Measurements from ENCODE around the gene OVCA2. TPM values are rescaled to one million over a fixed set of nuclear protein-coding genes. Genes with fewer than 3 reads are reported as not detected.

Gene OVCA2
- total and polyA plus RNA-seq, 3 experiments from 2014 or later = 54.2 to 60.0 (median 56.2) TPM

GRCh38 chr17:2063261-2064146, 21.7 kb downstream of the OVCA2 start:
- no peak overlapping the region for H3K4me3 ChIP-seq (ENCODE audit: low read length)
- POLR2A ChIA-PET = interaction anchor here (1.1 kb wide), 1 partner anchor 7 kb away, joined by 3 read pairs; no protein-coding TSS in a partner anchor
- Mint-ChIP-seq H3K4me1 (peaks cover 20 to 90% (median 32%) of the 10 kb centered on the region in 3 donors), H3K27ac (peak overlapping the region in 7 of 8 donors; percentile 33 to 88 (median 61)), H3K36me3 (peaks cover 0 to 75% (median 5%) of the 10 kb centered on the region in 3 donors), H3K9me3 (no peaks in the 10 kb centered on the region), H3K4me3 (peak overlapping the region in 1 of 7 donors; percentile 53), H3K27me3 (peaks cover 0 to 5% of the 10 kb centered on the region in 2 donors)
- no peak overlapping the region for H3K27ac ChIP-seq (ENCODE audit: low read depth, low read length)
- DNase-seq = peak in 1 of 5 donors; percentile 68
- no peaks in the 10 kb centered on the region for H3K27me3 ChIP-seq (ENCODE audit: insufficient read depth, low read length, poor library complexity, severe bottlenecking)
- peaks cover 21% of the 10 kb centered on the region for H3K36me3 ChIP-seq (ENCODE audit: insufficient read depth, low read length)
- no peaks in the 10 kb centered on the region for H3K9me3 ChIP-seq (ENCODE audit: low read length)
- peaks cover 14% of the 10 kb centered on the region for H3K4me1 ChIP-seq (ENCODE audit: insufficient read depth, low read length)
- CTCF ChIA-PET = interaction anchor here (1.2 to 5.2 kb wide), 4 partner anchors 9 to 182 kb away, joined by 3 to 23 read pairs (median 4); no protein-coding TSS in a partner anchor

DNA sequence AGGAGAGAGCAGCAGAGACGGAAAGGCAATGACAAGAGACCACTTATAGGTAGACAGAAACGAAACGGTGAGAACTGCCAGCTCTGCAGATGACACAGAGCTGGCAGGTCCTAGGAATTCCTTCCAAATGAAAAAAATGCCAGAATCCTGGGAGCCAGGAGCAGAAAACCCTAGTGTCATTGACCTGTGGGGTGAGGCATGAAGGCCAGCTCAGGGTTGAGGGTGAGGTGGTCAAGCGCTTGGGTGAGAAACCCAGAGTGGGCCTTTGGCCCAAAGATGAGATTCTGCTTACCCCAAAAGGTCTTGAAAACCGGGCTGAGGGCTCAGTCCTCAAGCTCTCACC, 22.3 kb downstream of the OVCA2 start:
- Histone ChIP-seq H3K27ac (ENCODE audit: low read depth, low read length) (no peak overlapping the region), H3K27me3 (ENCODE audit: insufficient read depth, low read length, poor library complexity, severe bottlenecking) (no peaks in the 10 kb centered on the region), H3K9me3 (ENCODE audit: low read length) (no peaks in the 10 kb centered on the region), H3K4me3 (ENCODE audit: low read length) (no peak overlapping the region), H3K36me3 (ENCODE audit: insufficient read depth, low read length) (peaks cover 21% of the 10 kb centered on the region), H3K4me1 (ENCODE audit: insufficient read depth, low read length) (peaks cover 20% of the 10 kb centered on the region)
- H3K4me3 Mint-ChIP-seq = peak overlapping the region in 1 of 7 donors; percentile 53
- H3K27ac Mint-ChIP-seq = peak overlapping the region in 5 of 8 donors; percentile 51 to 89 (median 68)
- H3K36me3 Mint-ChIP-seq = peaks cover 0 to 80% (median 8%) of the 10 kb centered on the region in 3 donors
- CTCF ChIA-PET = interaction anchor here (1.0 to 5.2 kb wide), 5 partner anchors 10 to 181 kb away, joined by 3 to 23 read pairs (median 3); no protein-coding TSS in a partner anchor
- no peak for DNase-seq
- peaks cover 0 to 5% of the 10 kb centered on the region in 2 donors for H3K27me3 Mint-ChIP-seq
- POLR2A ChIA-PET = interaction anchor here (0.6 to 1.1 kb wide), 2 partner anchors 8 to 17 kb away, joined by 3 read pairs; no protein-coding TSS in a partner anchor
- no peaks in the 10 kb centered on the region for H3K9me3 Mint-ChIP-seq
- peaks cover 26 to 96% (median 38%) of the 10 kb centered on the region in 3 donors for H3K4me1 Mint-ChIP-seq

- Mint-ChIP-seq H3K4me3 (peak overlapping the region in 5 of 7 donors; percentile 2 to 81 (median 32)), H3K27me3 (peaks cover 0 to 4% of the 10 kb centered on the region in 2 donors), H3K27ac (peak overlapping the region in 6 of 8 donors; percentile 26 to 89 (median 84)), H3K36me3 (peaks cover 0 to 78% (median 8%) of the 10 kb centered on the region in 3 donors), H3K4me1 (peaks cover 25 to 97% (median 40%) of the 10 kb centered on the region in 3 donors), H3K9me3 (no peaks in the 10 kb centered on the region)
- Histone ChIP-seq H3K27ac (ENCODE audit: low read depth, low read length) (no peak overlapping the region), H3K36me3 (ENCODE audit: insufficient read depth, low read length) (peaks cover 21% of the 10 kb centered on the region), H3K4me1 (ENCODE audit: insufficient read depth, low read length) (peaks cover 20% of the 10 kb centered on the region), H3K9me3 (ENCODE audit: low read length) (no peaks in the 10 kb centered on the region), H3K27me3 (ENCODE audit: insufficient read depth, low read length, poor library complexity, severe bottlenecking) (no peaks in the 10 kb centered on the region), H3K4me3 (ENCODE audit: low read length) (no peak overlapping the region)
- CTCF ChIA-PET = interaction anchor here (1.0 to 5.2 kb wide), 6 partner anchors 10 to 218 kb away, joined by 3 to 23 read pairs (median 4); no protein-coding TSS in a partner anchor
- no peak for DNase-seq
- POLR2A ChIA-PET = interaction anchor here (0.6 to 1.1 kb wide), 2 partner anchors 9 to 16 kb away, joined by 3 read pairs; no protein-coding TSS in a partner anchor
Measured at GRCh38 chr17:2064520-2064971, 22.7 kb downstream of the OVCA2 start.

DNA sequence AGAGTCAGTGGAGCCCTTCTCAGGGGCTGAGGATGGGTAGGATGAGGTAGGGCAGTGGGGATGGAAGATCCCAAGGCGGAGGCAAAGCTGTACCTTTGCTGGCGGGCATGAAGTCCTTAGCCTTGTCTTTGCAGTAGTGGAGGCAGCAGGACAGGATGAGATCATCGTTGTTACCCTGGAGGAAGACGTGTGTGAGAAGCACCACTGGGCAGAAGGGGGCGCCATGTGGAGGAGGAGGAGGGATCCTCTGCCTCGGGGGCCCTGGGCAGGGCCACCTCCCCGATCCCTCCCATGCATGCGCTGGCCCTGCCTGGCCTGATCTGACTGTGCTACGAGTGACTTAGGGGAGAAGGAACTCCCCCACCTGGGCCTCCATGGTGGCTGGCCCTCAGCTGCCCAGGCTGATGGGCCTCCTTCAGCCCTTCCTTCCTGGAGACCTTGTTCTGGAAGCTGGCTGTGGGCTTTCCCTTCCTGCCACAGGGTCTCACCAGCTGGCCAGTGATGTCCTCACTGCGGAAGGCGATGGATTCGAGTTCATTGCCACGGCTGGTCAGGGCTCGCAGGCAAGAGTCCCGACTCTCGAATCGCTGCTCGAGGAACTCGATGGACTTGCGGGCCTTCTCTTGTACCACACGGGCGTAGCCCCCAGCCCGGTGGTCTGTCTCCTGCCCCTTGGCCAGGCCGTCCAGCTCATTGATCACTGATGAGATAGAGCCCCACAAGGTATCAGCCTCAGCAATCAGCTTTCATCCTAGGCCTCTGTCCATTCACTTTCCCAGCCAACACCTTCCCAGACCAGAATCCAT, 23.4 kb downstream of the OVCA2 start:
- POLR2A ChIA-PET = interaction anchor here (0.8 kb wide), 1 partner anchor 10 kb away, joined by 3 read pairs; no protein-coding TSS in a partner anchor
- peaks cover 0 to 75% (median 10%) of the 10 kb centered on the region in 3 donors for H3K36me3 Mint-ChIP-seq
- Histone ChIP-seq H3K4me1 (ENCODE audit: insufficient read depth, low read length) (peaks cover 20% of the 10 kb centered on the region), H3K9me3 (ENCODE audit: low read length) (no peaks in the 10 kb centered on the region), H3K27me3 (ENCODE audit: insufficient read depth, low read length, poor library complexity, severe bottlenecking) (no peaks in the 10 kb centered on the region), H3K27ac (ENCODE audit: low read depth, low read length) (no peak overlapping the region), H3K36me3 (ENCODE audit: insufficient read depth, low read length) (peaks cover 21% of the 10 kb centered on the region), H3K4me3 (ENCODE audit: low read length) (no peak overlapping the region)
- H3K4me3 Mint-ChIP-seq = peak overlapping the region in 4 of 7 donors; percentile 2 to 81 (median 31)
- H3K27ac Mint-ChIP-seq = peak overlapping the region in 7 of 8 donors; percentile 18 to 89 (median 87)
- peaks cover 0 to 3% of the 10 kb centered on the region in 2 donors for H3K27me3 Mint-ChIP-seq
- no peaks in the 10 kb centered on the region for H3K9me3 Mint-ChIP-seq
- H3K4me1 Mint-ChIP-seq = peaks cover 31 to 97% (median 45%) of the 10 kb centered on the region in 3 donors
- CTCF ChIA-PET = interaction anchor here (1.0 to 5.2 kb wide), 7 partner anchors 8 to 218 kb away, joined by 3 to 23 read pairs (median 5); no protein-coding TSS in a partner anchor
- peak in 2 of 5 donors; percentile 33 to 72 for DNase-seq

DNA sequence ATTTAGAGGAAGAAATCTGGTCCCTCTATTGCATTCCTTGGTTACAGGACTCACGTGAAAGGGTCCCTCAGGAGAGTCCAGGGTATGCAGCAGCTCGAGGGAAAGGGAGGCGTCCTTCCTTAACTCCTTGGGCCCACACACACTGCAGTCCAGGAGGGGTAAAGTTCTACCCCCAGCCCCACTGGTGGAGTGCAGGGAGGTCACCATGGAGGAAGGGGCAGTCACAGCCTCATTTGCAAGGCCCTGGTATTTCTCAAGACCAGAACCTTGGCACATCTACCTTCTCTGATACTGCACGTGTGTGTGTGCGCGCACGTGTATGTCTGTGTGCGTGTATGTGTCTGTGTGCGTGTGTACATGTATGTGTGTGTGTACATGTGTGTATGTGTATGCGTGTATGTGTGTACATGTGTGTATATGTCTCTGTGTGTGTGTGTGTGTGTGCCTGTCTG, 24.2 kb downstream of the OVCA2 start:
- CTCF ChIA-PET = interaction anchor here (1.2 to 5.2 kb wide), 4 partner anchors 9 to 217 kb away, joined by 5 to 23 read pairs (median 6); no protein-coding TSS in a partner anchor
- Histone ChIP-seq H3K36me3 (ENCODE audit: insufficient read depth, low read length) (peaks cover 21% of the 10 kb centered on the region), H3K4me1 (ENCODE audit: insufficient read depth, low read length) (peaks cover 27% of the 10 kb centered on the region), H3K27me3 (ENCODE audit: insufficient read depth, low read length, poor library complexity, severe bottlenecking) (no peaks in the 10 kb centered on the region), H3K9me3 (ENCODE audit: low read length) (no peaks in the 10 kb centered on the region), H3K27ac (ENCODE audit: low read depth, low read length) (no peak overlapping the region), H3K4me3 (ENCODE audit: low read length) (no peak overlapping the region)
- peak overlapping the region in 7 of 8 donors; percentile 18 to 39 (median 33) for H3K27ac Mint-ChIP-seq
- no peak for DNase-seq
- no peaks in the 10 kb centered on the region for H3K27me3 Mint-ChIP-seq
- no peaks in the 10 kb centered on the region for H3K9me3 Mint-ChIP-seq
- no peak overlapping the region for H3K4me3 Mint-ChIP-seq
- POLR2A ChIA-PET = interaction anchor here (0.8 kb wide), 1 partner anchor 10 kb away, joined by 3 read pairs; no protein-coding TSS in a partner anchor
- peaks cover 38 to 97% (median 52%) of the 10 kb centered on the region in 3 donors for H3K4me1 Mint-ChIP-seq
- peaks cover 0 to 70% (median 12%) of the 10 kb centered on the region in 3 donors for H3K36me3 Mint-ChIP-seq

- Mint-ChIP-seq H3K4me1 (peaks cover 40 to 96% (median 56%) of the 10 kb centered on the region in 3 donors), H3K4me3 (peak overlapping the region in 3 of 7 donors; percentile 25 to 74 (median 69)), H3K36me3 (peaks cover 0 to 73% (median 16%) of the 10 kb centered on the region in 3 donors), H3K27ac (peak overlapping the region in 5 of 8 donors; percentile 33 to 85 (median 66)), H3K27me3 (no peaks in the 10 kb centered on the region), H3K9me3 (no peaks in the 10 kb centered on the region)
- Histone ChIP-seq H3K27me3 (ENCODE audit: insufficient read depth, low read length, poor library complexity, severe bottlenecking) (no peaks in the 10 kb centered on the region), H3K27ac (ENCODE audit: low read depth, low read length) (no peak overlapping the region), H3K9me3 (ENCODE audit: low read length) (no peaks in the 10 kb centered on the region), H3K4me1 (ENCODE audit: insufficient read depth, low read length) (peaks cover 29% of the 10 kb centered on the region), H3K4me3 (ENCODE audit: low read length) (no peak overlapping the region), H3K36me3 (ENCODE audit: insufficient read depth, low read length) (peaks cover 21% of the 10 kb centered on the region)
- POLR2A ChIA-PET = interaction anchor here (1.5 kb wide), 1 partner anchor 9 kb away, joined by 4 read pairs; no protein-coding TSS in a partner anchor
- DNase-seq = no peak
- CTCF ChIA-PET = interaction anchor here (0.8 to 3.7 kb wide), 3 partner anchors 22 to 315 kb away, joined by 3 to 14 read pairs (median 3); no protein-coding TSS in a partner anchor
Measured at GRCh38 chr17:2067048-2067561, 25.3 kb downstream of the OVCA2 start.
